Panc1 (cell line): ENCODE results near the gene HDLBP. TPM values are rescaled to one million over a fixed set of nuclear protein-coding genes. Genes with fewer than 3 reads are reported as not detected.
A peak's percentile ranks its signal among the peaks of the same experiment; 100 is the strongest.

Source experiments
- ATAC-seq: fragments of 200-7000 bp; cut with Tn5 transposase; 2 replicates; pipeline ENCODE4 v1.9.1; 2020; ENCODE audit warnings: mild to moderate bottlenecking, moderate library complexity
- BruUV-seq: library from RNA; stranded (reverse); fragments of 400-500 nt; replicated peaks from 2 replicates; lab custom pipeline; 2021; lab: Mats Ljungman, UMichigan
- CTCF ChIA-PET: fragments of 300-600 bp; sonication (Branson Sonifier 250); formaldehyde crosslinking; loops from one replicate; lab custom pipeline; 2022; ENCODE audit warnings: antibody characterized with exemption; lab: Charles Lee
- POLR2A ChIA-PET: fragments of 300-600 bp; sonication (Branson Sonifier 250); formaldehyde crosslinking; loops from one replicate; lab custom pipeline; 2022; ENCODE audit warnings: antibody characterized with exemption; lab: Charles Lee
- DNase-seq: peaks from one replicate; pipeline ENCODE4 v3.0.0-alpha.2; 2010; ENCODE audit warnings: low read depth, low spot score
- H3K27ac ChIP-seq: 2 replicates; pipeline ENCODE4 v1.5.1; 2011; ENCODE audit warnings: mild to moderate bottlenecking, low read length, inconsistent platforms
- H3K27me3 ChIP-seq: fragments of 200-500 bp; sonication (Bioruptor generic); 2 replicates; pipeline ENCODE4 v1.6.0; 2014; ENCODE audit warnings: low read length, inconsistent platforms; ENCODE audit not compliant: control insufficient read depth, insufficient read depth
- H3K36me3 ChIP-seq: fragments of 200-500 bp; sonication (Bioruptor generic); 2 replicates; pipeline ENCODE4 v1.5.1; 2014; ENCODE audit warnings: inconsistent platforms, mild to moderate bottlenecking, low read length, moderate library complexity; ENCODE audit not compliant: control insufficient read depth, insufficient read depth
- H3K4me1 ChIP-seq: 2 replicates; pipeline ENCODE4 v1.5.1; 2011; ENCODE audit warnings: inconsistent platforms, mild to moderate bottlenecking, low read length, moderate library complexity; ENCODE audit not compliant: control insufficient read depth, insufficient read depth
- H3K4me3 ChIP-seq, 2 experiments: 2 replicates each; pipeline ENCODE4 v1.5.1; 2011 to 2012; ENCODE audit warnings: low read depth in 2 of 2, low read length in 2 of 2, mild to moderate bottlenecking in 2 of 2, inconsistent platforms in 1 of 2, moderate library complexity in 1 of 2
- H3K9me3 ChIP-seq: fragments of 200-500 bp; sonication (Bioruptor generic); 2 replicates; pipeline ENCODE4 v1.5.1; 2014; ENCODE audit warnings: low read depth, mild to moderate bottlenecking, inconsistent platforms, low read length, moderate library complexity; ENCODE audit not compliant: control insufficient read depth, insufficient read depth
- POLR2AphosphoS5 ChIP-seq: IDR thresholded peaks from 2 replicates; pipeline ENCODE4 v1.6.1; 2012; ENCODE audit warnings: mild to moderate bottlenecking, low read depth, low read length, moderate library complexity
- SIN3A ChIP-seq: IDR thresholded peaks from 2 replicates; pipeline ENCODE4 v1.6.1; 2012; ENCODE audit warnings: low read depth, mild to moderate bottlenecking, low read length, moderate library complexity, borderline replicate concordance; ENCODE audit not compliant: insufficient read depth
- TCF7L2 ChIP-seq: IDR thresholded peaks from 2 replicates; pipeline ENCODE4 v1.6.1; 2011; ENCODE audit warnings: mild to moderate bottlenecking, low read depth, low read length, inconsistent platforms
- in situ Hi-C: cut with HindIII; loops from 2 replicates; pipeline ENCODE4 v1.10.0; 2016; ENCODE audit warnings: low sequenced_read_pairs, low pct_unique_long_range_greater_than_20kb
- intact Hi-C: fragments of 100-400 bp; cut with micrococcal nuclease; formaldehyde crosslinking; loops from one replicate; pipeline ENCODE4 v1.10.0; 2022; ENCODE audit not compliant: unreplicated experiment
- total RNA-seq: library from RNA; stranded (reverse); gene quantifications from one replicate; pipeline ENCODE4 v1.2.1, GENCODE V29; 2021; ENCODE audit not compliant: unreplicated experiment
- TF ChIP-seq, protein P1 (sequence below): fragments of 450-650 bp; IDR thresholded peaks from 2 replicates; pipeline ENCODE4 v1.5.1; 2017; ENCODE audit warnings: mild to moderate bottlenecking
- TF ChIP-seq, protein P2 (sequence below), 2 experiments: IDR thresholded peaks; 2 replicates each; pipeline ENCODE4 v1.6.1; 2011 to 2012; ENCODE audit warnings: low read depth in 2 of 2, control low read depth in 1 of 2, low read length in 1 of 2, mild to moderate bottlenecking in 1 of 2, moderate library complexity in 1 of 2; ENCODE audit not compliant: insufficient read depth in 1 of 2

Gene HDLBP
- total RNA-seq, 1 experiment from 2014 or later: 656 TPM

DNA sequence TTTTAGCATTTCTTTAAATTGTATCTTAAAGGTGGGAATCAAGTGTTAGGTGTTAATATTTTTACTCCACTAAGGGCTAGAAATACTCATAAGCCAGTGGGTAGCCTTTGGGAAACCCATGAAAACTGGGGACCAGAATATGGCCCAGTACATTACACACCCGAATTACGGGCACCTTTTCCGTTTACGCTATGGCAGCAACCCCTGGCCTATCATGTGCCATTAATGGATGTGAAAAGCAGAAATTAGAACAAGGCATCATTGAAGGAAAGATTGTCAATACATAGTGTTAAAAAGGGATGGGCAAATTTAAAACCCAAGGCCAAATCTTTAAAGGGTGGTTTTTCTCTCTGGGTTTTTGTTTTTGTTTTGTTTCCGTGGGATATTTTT is 41.4 kb upstream of the HDLBP start:
- no peaks in the 10 kb centered on the region for H3K9me3 ChIP-seq
- intact Hi-C loops: no loop called here
- H3K36me3 ChIP-seq: peaks cover 21% of the 10 kb centered on the region
- ChIA-PET CTCF (no interaction called here), POLR2A (interaction anchor here (0.7 kb wide), 1 partner anchor 251 kb away, joined by 4 read pairs; no protein-coding TSS in a partner anchor)
- in situ Hi-C loops: no loop called here
- no TSS peak for BruUV-seq
- peak overlapping the region; percentile 83 for H3K27ac ChIP-seq
- TF ChIP-seq, protein P1, sequence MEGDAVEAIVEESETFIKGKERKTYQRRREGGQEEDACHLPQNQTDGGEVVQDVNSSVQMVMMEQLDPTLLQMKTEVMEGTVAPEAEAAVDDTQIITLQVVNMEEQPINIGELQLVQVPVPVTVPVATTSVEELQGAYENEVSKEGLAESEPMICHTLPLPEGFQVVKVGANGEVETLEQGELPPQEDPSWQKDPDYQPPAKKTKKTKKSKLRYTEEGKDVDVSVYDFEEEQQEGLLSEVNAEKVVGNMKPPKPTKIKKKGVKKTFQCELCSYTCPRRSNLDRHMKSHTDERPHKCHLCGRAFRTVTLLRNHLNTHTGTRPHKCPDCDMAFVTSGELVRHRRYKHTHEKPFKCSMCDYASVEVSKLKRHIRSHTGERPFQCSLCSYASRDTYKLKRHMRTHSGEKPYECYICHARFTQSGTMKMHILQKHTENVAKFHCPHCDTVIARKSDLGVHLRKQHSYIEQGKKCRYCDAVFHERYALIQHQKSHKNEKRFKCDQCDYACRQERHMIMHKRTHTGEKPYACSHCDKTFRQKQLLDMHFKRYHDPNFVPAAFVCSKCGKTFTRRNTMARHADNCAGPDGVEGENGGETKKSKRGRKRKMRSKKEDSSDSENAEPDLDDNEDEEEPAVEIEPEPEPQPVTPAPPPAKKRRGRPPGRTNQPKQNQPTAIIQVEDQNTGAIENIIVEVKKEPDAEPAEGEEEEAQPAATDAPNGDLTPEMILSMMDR: no peak
- TF ChIP-seq, protein P2, sequence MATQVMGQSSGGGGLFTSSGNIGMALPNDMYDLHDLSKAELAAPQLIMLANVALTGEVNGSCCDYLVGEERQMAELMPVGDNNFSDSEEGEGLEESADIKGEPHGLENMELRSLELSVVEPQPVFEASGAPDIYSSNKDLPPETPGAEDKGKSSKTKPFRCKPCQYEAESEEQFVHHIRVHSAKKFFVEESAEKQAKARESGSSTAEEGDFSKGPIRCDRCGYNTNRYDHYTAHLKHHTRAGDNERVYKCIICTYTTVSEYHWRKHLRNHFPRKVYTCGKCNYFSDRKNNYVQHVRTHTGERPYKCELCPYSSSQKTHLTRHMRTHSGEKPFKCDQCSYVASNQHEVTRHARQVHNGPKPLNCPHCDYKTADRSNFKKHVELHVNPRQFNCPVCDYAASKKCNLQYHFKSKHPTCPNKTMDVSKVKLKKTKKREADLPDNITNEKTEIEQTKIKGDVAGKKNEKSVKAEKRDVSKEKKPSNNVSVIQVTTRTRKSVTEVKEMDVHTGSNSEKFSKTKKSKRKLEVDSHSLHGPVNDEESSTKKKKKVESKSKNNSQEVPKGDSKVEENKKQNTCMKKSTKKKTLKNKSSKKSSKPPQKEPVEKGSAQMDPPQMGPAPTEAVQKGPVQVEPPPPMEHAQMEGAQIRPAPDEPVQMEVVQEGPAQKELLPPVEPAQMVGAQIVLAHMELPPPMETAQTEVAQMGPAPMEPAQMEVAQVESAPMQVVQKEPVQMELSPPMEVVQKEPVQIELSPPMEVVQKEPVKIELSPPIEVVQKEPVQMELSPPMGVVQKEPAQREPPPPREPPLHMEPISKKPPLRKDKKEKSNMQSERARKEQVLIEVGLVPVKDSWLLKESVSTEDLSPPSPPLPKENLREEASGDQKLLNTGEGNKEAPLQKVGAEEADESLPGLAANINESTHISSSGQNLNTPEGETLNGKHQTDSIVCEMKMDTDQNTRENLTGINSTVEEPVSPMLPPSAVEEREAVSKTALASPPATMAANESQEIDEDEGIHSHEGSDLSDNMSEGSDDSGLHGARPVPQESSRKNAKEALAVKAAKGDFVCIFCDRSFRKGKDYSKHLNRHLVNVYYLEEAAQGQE (IDR thresholded peaks at IDR 0.05; ENCODE audit: insufficient read depth in 1 of 2, low read depth in 2 of 2, low read length in 1 of 2): no peak
- TF ChIP-seq POLR2AphosphoS5 (no peak), TCF7L2 (no peak), SIN3A (no peak)
- H3K4me1 ChIP-seq: peaks cover 35% of the 10 kb centered on the region
- ATAC-seq: no peak
- DNase-seq: no peak
- H3K27me3 ChIP-seq: no peaks in the 10 kb centered on the region
- peak overlapping the region; percentile 65 to 84 for H3K4me3 ChIP-seq

DNA sequence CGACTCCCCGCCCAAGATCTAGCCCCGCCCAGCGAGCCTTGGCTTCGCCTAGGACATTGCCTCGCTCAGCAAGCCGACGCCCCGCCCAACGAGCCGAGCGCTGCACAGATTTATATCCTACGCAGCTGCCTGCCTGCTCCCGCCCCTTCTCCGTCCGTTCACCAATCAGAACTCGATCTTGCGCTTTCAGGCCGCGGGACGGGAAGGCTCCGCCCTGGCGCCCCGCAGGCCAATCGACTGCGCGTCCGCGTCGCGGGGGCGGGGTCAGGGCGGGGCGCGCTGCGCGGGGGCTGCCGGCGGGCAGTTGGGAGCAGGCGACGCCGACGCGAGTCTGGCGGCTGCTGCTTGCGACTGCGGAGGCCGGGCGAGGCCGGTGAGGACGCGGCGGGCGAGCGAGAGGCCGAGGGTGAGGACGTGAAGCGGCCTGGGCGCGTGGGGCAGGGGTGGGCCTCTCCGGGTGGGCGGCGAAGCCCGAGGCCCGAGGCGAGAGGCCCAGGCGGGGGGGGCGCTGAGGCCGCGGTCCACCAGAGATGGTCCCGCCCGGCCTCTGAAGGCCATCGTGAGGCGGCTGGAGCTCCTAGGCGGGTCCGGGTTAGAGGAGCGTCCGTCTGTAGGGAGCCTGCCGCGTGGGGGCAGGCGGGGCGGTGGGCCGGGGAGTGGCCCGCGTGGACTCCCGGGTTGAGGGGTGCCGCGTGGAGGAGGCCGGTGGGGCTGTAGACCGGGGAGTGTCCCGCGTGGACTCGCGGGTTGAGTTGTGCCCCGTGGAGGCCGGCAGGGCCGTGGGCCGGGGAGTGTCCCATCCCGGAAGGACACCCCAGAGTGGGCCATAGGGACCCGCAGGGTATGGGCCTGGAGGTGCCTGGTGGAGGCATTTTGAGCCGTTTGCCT is 40.8 kb upstream of the HDLBP start, which contains the start of gene FARP2:
FARP2 (plus strand) TSS at position 303 of the 888 bp plus-strand sequence. CDS start 16,823 bp downstream, outside the sequence.
- H3K9me3 ChIP-seq: no peaks in the 10 kb centered on the region
- peaks cover 34% of the 10 kb centered on the region for H3K4me1 ChIP-seq
- H3K27me3 ChIP-seq: no peaks in the 10 kb centered on the region
- in situ Hi-C loops: no loop called here
- BruUV-seq: no TSS peak
- ATAC-seq (peak; percentile 90), DNase-seq (peak; percentile 88)
- CTCF ChIA-PET: interaction anchor here (0.6 kb wide), 2 partner anchors 53 to 185 kb away, joined by 4 to 7 read pairs; no protein-coding TSS in a partner anchor
- TF ChIP-seq POLR2AphosphoS5: peak; percentile 77
- TF ChIP-seq TCF7L2: no peak
- peak within 1 kb of the TSS; percentile 65 to 84 for H3K4me3 ChIP-seq
- POLR2A ChIA-PET: interaction anchor here (0.7 kb wide), 1 partner anchor 251 kb away, joined by 4 read pairs; no protein-coding TSS in a partner anchor
- H3K36me3 ChIP-seq: peaks cover 26% of the 10 kb centered on the region
- H3K27ac ChIP-seq: peak within 1 kb of the TSS; percentile 85
- intact Hi-C loops: no loop called here
